ENCODE data around the gene SVOP.

Gene SVOP

GRCh38 chr12:108973629-108974152 is 47.2 kb downstream of the SVOP start:
- in situ Hi-C loops (cut with MboI; ENCODE audit: low sequenced_read_pairs, unreplicated experiment) = loop anchor here (25.0 kb wide), 1 partner anchor 311 kb away; no protein-coding TSS in a partner anchor
- TF ChIP-seq, protein P1, sequence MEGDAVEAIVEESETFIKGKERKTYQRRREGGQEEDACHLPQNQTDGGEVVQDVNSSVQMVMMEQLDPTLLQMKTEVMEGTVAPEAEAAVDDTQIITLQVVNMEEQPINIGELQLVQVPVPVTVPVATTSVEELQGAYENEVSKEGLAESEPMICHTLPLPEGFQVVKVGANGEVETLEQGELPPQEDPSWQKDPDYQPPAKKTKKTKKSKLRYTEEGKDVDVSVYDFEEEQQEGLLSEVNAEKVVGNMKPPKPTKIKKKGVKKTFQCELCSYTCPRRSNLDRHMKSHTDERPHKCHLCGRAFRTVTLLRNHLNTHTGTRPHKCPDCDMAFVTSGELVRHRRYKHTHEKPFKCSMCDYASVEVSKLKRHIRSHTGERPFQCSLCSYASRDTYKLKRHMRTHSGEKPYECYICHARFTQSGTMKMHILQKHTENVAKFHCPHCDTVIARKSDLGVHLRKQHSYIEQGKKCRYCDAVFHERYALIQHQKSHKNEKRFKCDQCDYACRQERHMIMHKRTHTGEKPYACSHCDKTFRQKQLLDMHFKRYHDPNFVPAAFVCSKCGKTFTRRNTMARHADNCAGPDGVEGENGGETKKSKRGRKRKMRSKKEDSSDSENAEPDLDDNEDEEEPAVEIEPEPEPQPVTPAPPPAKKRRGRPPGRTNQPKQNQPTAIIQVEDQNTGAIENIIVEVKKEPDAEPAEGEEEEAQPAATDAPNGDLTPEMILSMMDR (IDR thresholded peaks at IDR 0.05; ENCODE audit: borderline replicate concordance, control extremely low read depth, extremely low read depth, insufficient read depth, missing control alignments) = no peak
- no peak for DNase-seq (ENCODE audit: low spot score)

GRCh38 chr12:108972358-108972757 is 48.5 kb downstream of the SVOP start:
- in situ Hi-C loops (cut with MboI; ENCODE audit: low sequenced_read_pairs, unreplicated experiment) = loop anchor here (25.0 kb wide), 1 partner anchor 310 kb away; no protein-coding TSS in a partner anchor
- TF ChIP-seq, protein P1 (IDR thresholded peaks at IDR 0.05; ENCODE audit: borderline replicate concordance, control extremely low read depth, extremely low read depth, insufficient read depth, missing control alignments) = no peak
- no peak for DNase-seq (ENCODE audit: low spot score)

GRCh38 chr12:108969622-108970021 is 51.2 kb downstream of the SVOP start:
- DNase-seq (ENCODE audit: low spot score) = no peak
- TF ChIP-seq, protein P1 (IDR thresholded peaks at IDR 0.05; ENCODE audit: borderline replicate concordance, control extremely low read depth, extremely low read depth, insufficient read depth, missing control alignments) = no peak
- in situ Hi-C loops (cut with MboI; ENCODE audit: low sequenced_read_pairs, unreplicated experiment) = loop anchor here (25.0 kb wide), 1 partner anchor 307 kb away; no protein-coding TSS in a partner anchor

DNA sequence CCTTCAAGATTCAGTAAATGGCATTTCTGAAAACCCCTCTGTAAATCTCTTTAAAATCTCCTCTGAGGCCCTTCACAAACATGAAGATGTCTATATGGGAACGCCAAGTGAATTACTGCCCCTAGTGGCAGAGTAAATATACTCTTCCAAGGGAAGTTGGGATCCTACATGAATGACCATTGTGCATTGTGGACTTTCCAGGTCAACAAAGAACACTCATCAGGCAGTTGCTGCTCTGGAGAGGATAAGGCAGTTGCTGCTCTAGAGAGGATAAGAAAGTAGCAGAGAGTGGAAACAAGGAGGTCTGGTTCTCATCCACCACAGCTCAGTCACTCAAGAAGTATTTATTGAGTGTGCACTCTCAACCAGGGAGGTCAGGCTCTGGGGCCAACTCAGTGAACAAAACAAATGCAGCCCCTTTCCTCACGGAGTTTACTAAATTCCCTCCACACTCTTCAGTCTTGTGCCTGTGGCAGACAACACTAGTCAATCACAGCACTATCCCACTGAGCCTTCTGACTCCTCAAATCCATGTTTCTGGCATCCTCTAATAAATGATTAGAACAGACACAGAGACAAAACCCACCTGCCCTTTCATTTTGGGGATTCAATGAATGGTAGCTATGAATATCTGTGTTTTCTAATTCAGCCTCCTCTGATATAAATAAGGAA is 52.9 kb downstream of the SVOP start:
- peak; percentile 25 for DNase-seq (ENCODE audit: low spot score)
- in situ Hi-C loops (cut with MboI; ENCODE audit: low sequenced_read_pairs, unreplicated experiment) = loop anchor here (25.0 kb wide), 1 partner anchor 306 kb away; no protein-coding TSS in a partner anchor
- TF ChIP-seq, protein P1 (IDR thresholded peaks at IDR 0.05; ENCODE audit: borderline replicate concordance, control extremely low read depth, extremely low read depth, insufficient read depth, missing control alignments) = peak; percentile 19

GRCh38 chr12:108966378-108967151 is 54.3 kb downstream of the SVOP start:
- DNase-seq (ENCODE audit: low spot score) = no peak
- in situ Hi-C loops (cut with MboI; ENCODE audit: low sequenced_read_pairs, unreplicated experiment) = loop anchor here (25.0 kb wide), 1 partner anchor 304 kb away; no protein-coding TSS in a partner anchor
- TF ChIP-seq, protein P1 (IDR thresholded peaks at IDR 0.05; ENCODE audit: borderline replicate concordance, control extremely low read depth, extremely low read depth, insufficient read depth, missing control alignments) = no peak

- TF ChIP-seq, protein P1 (IDR thresholded peaks at IDR 0.05; ENCODE audit: borderline replicate concordance, control extremely low read depth, extremely low read depth, insufficient read depth, missing control alignments) = no peak
- in situ Hi-C loops (cut with MboI; ENCODE audit: low sequenced_read_pairs, unreplicated experiment) = loop anchor here (25.0 kb wide), 1 partner anchor 304 kb away; no protein-coding TSS in a partner anchor
- DNase-seq (ENCODE audit: low spot score) = no peak
Measured at GRCh38 chr12:108965886-108966285, 55.0 kb downstream of the SVOP start.
